HEK293T (cell line): ENCODE data around the gene ZNF236.
A peak's percentile ranks its signal among the peaks of the same experiment; 100 is the strongest.

Experiments
- CTCF ChIA-PET: fragments of 350-600 bp; formaldehyde crosslinking; extraction: SDS; loops from one replicate; lab custom pipeline; 2021; ENCODE audit warnings: antibody characterized with exemption, inconsistent platforms; lab: Yijun Ruan, JAX
- POLR2A ChIA-PET: fragments of 350-600 bp; formaldehyde crosslinking; extraction: SDS; loops from one replicate; lab custom pipeline; 2020; ENCODE audit warnings: antibody characterized with exemption, inconsistent platforms; lab: Yijun Ruan, JAX
- DNase-seq: peaks from one replicate; pipeline ENCODE4 v3.0.0; 2012; ENCODE audit warnings: mixed read lengths; ENCODE audit errors: extremely low spot score
- ARNT ChIP-seq: fragments of 450-650 bp; IDR thresholded peaks from 2 replicates; pipeline ENCODE4 v1.6.1; 2017; ENCODE audit warnings: mild to moderate bottlenecking
- BHLHE40 ChIP-seq: fragments of 450-650 bp; IDR thresholded peaks from 2 replicates; pipeline ENCODE4 v1.6.1; 2016; ENCODE audit warnings: mild to moderate bottlenecking, moderate library complexity, borderline replicate concordance
- CTBP1 ChIP-seq: fragments of 450-650 bp; IDR thresholded peaks from 2 replicates; pipeline ENCODE4 v1.6.1; 2016; ENCODE audit warnings: borderline replicate concordance
- ELF4 ChIP-seq: fragments of 450-650 bp; IDR thresholded peaks from 2 replicates; pipeline ENCODE4 v1.6.1; 2017; ENCODE audit warnings: antibody characterized with exemption
- FOXA1 ChIP-seq: fragments of 450-650 bp; IDR thresholded peaks from 2 replicates; pipeline ENCODE4 v1.6.1; 2016; ENCODE audit warnings: mild to moderate bottlenecking
- FOXK2 ChIP-seq: fragments of 450-650 bp; IDR thresholded peaks from 2 replicates; pipeline ENCODE4 v1.6.1; 2016; ENCODE audit warnings: mild to moderate bottlenecking
- FOXM1 ChIP-seq: fragments of 450-650 bp; IDR thresholded peaks from 2 replicates; pipeline ENCODE4 v1.6.1; 2017; ENCODE audit warnings: mild to moderate bottlenecking, borderline replicate concordance
- HDGF ChIP-seq: fragments of 450-650 bp; IDR thresholded peaks from 2 replicates; pipeline ENCODE4 v1.6.1; 2017; ENCODE audit warnings: antibody characterized with exemption, borderline replicate concordance
- L3MBTL2 ChIP-seq: fragments of 450-650 bp; conservative IDR thresholded peaks from 2 replicates; pipeline ENCODE4 v1.6.1; 2016; ENCODE audit warnings: mild to moderate bottlenecking
- LEF1 ChIP-seq: fragments of 450-650 bp; IDR thresholded peaks from 2 replicates; pipeline ENCODE4 v1.6.1; 2017; ENCODE audit warnings: mild to moderate bottlenecking, borderline replicate concordance
- NFRKB ChIP-seq: fragments of 450-650 bp; IDR thresholded peaks from 2 replicates; pipeline ENCODE4 v1.6.1; 2016; ENCODE audit warnings: mild to moderate bottlenecking, moderate library complexity
- PKNOX1 ChIP-seq: fragments of 450-650 bp; IDR thresholded peaks from 2 replicates; pipeline ENCODE4 v1.6.1; 2016
- SP1 ChIP-seq: fragments of 450-650 bp; IDR thresholded peaks from 2 replicates; pipeline ENCODE4 v1.6.1; 2017
- SUZ12 ChIP-seq: fragments of 450-650 bp; IDR thresholded peaks from 2 replicates; pipeline ENCODE4 v1.6.1; 2016; ENCODE audit warnings: mild to moderate bottlenecking
- TARDBP ChIP-seq: fragments of 450-650 bp; IDR thresholded peaks from 2 replicates; pipeline ENCODE4 v1.6.1; 2016
- ZNF384 ChIP-seq: fragments of 450-650 bp; IDR thresholded peaks from 2 replicates; pipeline ENCODE4 v1.6.1; 2016

ZNF236 gene

GRCh38 chr18:76791106-76791505 lies 31.3 kb upstream of the ZNF236 start:
- TF ChIP-seq PKNOX1, result no peak
- no peak for TF ChIP-seq LEF1
- TF ChIP-seq CTBP1, result no peak
- TF ChIP-seq TARDBP, result no peak
- ChIA-PET POLR2A (no interaction called here), CTCF (no interaction called here)
- no peak for DNase-seq

DNA sequence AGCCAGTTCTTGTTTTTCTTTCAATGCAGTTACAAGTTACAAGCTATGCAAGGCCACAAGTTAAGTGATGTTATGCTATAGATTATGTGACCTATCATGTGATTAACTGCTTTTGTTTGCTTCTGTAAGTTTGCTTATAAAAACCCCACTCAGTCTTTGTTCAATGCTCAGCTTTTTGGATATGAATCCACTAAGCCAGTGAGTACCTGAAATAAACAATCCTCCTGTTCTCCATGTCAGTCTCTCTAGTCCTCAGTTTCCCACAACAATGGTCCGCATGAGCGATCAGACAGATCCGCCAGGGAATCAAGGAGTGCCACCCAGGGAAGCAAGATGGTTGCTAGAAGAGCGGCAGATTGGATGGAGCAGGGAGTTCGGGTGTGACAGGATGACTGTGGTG lies 30.7 kb upstream of the ZNF236 start:
- POLR2A ChIA-PET, result no interaction called here
- DNase-seq, result no peak
- CTCF ChIA-PET, result no interaction called here
- no peak for TF ChIP-seq PKNOX1
- no peak for TF ChIP-seq TARDBP
- no peak for TF ChIP-seq ARNT
- TF ChIP-seq HDGF, result no peak
- no peak for TF ChIP-seq L3MBTL2
- no peak for TF ChIP-seq CTBP1
- no peak for TF ChIP-seq SP1
- no peak for TF ChIP-seq FOXK2
- no peak for TF ChIP-seq FOXM1
- TF ChIP-seq SUZ12, result no peak
- TF ChIP-seq FOXA1, result no peak
- TF ChIP-seq ZNF384, result no peak
- TF ChIP-seq LEF1, result no peak
- no peak for TF ChIP-seq BHLHE40

DNA sequence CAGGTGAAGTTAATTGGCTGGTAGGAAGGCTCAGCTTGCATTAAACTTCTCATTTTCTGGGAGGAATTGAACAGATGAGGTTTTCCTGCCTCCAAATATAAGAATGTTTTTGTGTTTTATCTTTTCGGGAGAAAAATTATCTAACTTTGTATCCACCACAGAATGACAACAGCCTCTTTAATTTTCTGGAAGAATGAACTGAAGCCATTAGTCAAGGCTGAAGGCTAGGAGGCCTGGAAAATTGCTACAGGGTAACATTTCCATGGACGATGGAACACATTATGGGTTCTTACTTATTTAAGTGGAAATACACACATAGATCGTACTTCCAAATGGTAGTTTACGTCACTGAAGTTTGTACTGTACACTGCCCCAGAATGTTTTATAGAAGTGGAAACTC lies 28.0 kb upstream of the ZNF236 start:
- CTCF ChIA-PET, result no interaction called here
- POLR2A ChIA-PET, result no interaction called here

DNA sequence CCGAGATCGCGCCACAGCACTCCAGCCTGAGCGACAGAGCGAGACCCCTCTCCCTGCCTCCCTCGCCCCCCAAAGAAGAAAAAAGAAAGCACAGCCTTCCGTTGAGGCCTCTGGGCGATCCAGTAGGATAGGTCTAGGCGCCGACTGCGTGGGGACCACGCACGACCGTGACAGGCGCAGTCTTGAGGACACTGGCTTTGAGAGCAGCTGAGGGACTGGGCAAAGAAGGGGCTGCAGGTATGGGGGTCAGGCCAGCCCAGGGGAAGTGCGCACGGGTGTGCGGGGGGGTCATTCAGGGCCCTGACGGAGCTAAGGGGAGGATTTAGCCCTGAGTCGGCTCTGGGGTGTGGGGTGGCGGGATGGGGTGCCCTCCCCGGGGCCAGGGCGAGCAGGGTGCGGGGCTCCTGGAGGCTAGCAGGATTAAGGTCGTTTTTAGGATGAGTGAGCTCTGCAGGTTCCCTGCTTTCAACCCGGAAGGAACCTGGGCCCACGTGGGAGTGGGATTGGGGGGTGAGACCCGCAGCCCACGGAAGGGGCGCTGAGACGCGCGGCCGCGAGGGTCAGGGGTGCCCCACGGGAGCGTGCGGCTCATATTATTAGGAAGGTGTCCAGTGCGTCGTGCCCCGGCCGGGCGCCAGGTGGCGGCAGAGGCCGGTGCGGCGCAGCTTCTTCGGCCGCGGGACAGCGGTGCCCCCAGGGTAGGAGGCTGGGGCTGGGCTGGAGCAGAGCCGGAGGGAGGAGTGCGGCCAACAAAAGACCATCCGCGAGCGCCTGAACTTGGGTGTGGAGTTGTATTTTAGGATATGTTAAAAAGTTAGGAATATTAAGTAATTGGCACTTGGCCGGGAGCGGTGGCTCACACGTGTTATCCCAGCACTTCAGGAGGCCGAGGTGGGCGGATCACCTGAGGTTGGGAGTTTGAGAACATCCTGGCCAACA lies 20.5 kb upstream of the ZNF236 start:
- POLR2A ChIA-PET, result no interaction called here
- CTCF ChIA-PET, result interaction anchor here (0.6 to 2.1 kb wide), 4 partner anchors 22 to 1043 kb away, joined by 3 to 10 read pairs (median 3); no protein-coding TSS in a partner anchor
- no peak for TF ChIP-seq ARNT
- 0 out of 2 replicates have a peak, but pooled peaks have one; percentile 7 for TF ChIP-seq L3MBTL2
- DNase-seq, result peak; percentile 77

More for the DNA sequence above, 28.0 kb upstream of the ZNF236 start:
- DNase-seq, result no peak
- TF ChIP-seq ZNF384, result no peak
- no peak for TF ChIP-seq CTBP1
- TF ChIP-seq SP1, result no peak
- TF ChIP-seq PKNOX1, result no peak
- TF ChIP-seq FOXA1, result no peak
- TF ChIP-seq ELF4, result no peak
- no peak for TF ChIP-seq FOXK2
- no peak for TF ChIP-seq NFRKB
- no peak for TF ChIP-seq BHLHE40
- TF ChIP-seq L3MBTL2, result no peak
- no peak for TF ChIP-seq ARNT
- no peak for TF ChIP-seq FOXM1
- TF ChIP-seq SUZ12, result no peak
- TF ChIP-seq HDGF, result no peak
- no peak for TF ChIP-seq LEF1
- no peak for TF ChIP-seq TARDBP

GRCh38 chr18:76803413-76803812 lies 18.9 kb upstream of the ZNF236 start:
- CTCF ChIA-PET, result interaction anchor here (0.6 to 2.1 kb wide), 11 partner anchors 9 to 218 kb away, joined by 3 to 10 read pairs (median 4); no protein-coding TSS in a partner anchor
- TF ChIP-seq SP1 (no peak), ELF4 (no peak), L3MBTL2 (no peak), ARNT (no peak), TARDBP (no peak), ZNF384 (no peak), FOXM1 (no peak), NFRKB (no peak), CTBP1 (no peak), FOXA1 (no peak), HDGF (no peak), LEF1 (no peak), FOXK2 (no peak), BHLHE40 (no peak), SUZ12 (no peak)
- no peak for DNase-seq
- POLR2A ChIA-PET, result interaction anchor here (0.6 kb wide), 1 partner anchor 18 kb away, joined by 3 read pairs; the partner anchor contains the start of gene ZNF236

DNA sequence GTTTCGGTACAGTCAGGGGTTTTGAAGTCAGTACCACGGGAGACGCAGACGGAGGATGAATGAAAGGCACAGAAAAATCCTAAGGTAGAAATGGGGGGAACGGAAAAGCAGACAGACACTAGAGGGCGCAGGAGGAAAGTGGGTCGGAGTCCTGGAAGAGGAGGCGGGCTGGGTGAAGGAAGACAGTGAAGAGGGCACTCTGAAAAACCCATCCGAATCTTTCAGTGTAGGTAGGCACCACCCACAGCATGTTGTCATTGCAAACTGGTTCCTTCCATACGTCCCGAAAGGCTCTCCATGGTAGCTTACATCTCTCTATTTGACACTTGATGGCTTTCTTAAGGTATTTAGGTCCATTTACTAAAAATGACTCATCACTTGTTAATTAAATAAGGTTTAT lies 18.5 kb upstream of the ZNF236 start:
- POLR2A ChIA-PET, result interaction anchor here (0.6 kb wide), 1 partner anchor 18 kb away, joined by 3 read pairs; the partner anchor contains the start of gene ZNF236
- CTCF ChIA-PET, result interaction anchor here (0.7 to 2.1 kb wide), 9 partner anchors 9 to 182 kb away, joined by 3 to 10 read pairs (median 5); no protein-coding TSS in a partner anchor
- TF ChIP-seq BHLHE40 (no peak), ELF4 (no peak), TARDBP (no peak), FOXA1 (no peak), CTBP1 (no peak), FOXM1 (no peak), SUZ12 (no peak), ZNF384 (no peak), ARNT (no peak), FOXK2 (no peak), LEF1 (no peak), PKNOX1 (no peak), L3MBTL2 (no peak), NFRKB (no peak), SP1 (no peak)
- peak; percentile 57 for DNase-seq
